Measurements from ENCODE around the gene TSPAN18. TPM values are rescaled to one million over a fixed set of nuclear protein-coding genes. Genes with fewer than 3 reads are reported as not detected.
A peak's percentile ranks its signal among the peaks of the same experiment; 100 is the strongest.

The TSPAN18 gene
- total RNA-seq, 1 donor from 2014 or later, result 46.4 TPM

GRCh38 chr11:44738791-44739190, 12.0 kb downstream of the TSPAN18 start:
- TF ChIP-seq, protein P1, sequence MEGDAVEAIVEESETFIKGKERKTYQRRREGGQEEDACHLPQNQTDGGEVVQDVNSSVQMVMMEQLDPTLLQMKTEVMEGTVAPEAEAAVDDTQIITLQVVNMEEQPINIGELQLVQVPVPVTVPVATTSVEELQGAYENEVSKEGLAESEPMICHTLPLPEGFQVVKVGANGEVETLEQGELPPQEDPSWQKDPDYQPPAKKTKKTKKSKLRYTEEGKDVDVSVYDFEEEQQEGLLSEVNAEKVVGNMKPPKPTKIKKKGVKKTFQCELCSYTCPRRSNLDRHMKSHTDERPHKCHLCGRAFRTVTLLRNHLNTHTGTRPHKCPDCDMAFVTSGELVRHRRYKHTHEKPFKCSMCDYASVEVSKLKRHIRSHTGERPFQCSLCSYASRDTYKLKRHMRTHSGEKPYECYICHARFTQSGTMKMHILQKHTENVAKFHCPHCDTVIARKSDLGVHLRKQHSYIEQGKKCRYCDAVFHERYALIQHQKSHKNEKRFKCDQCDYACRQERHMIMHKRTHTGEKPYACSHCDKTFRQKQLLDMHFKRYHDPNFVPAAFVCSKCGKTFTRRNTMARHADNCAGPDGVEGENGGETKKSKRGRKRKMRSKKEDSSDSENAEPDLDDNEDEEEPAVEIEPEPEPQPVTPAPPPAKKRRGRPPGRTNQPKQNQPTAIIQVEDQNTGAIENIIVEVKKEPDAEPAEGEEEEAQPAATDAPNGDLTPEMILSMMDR (IDR thresholded peaks at IDR 0.05), result no peak
- ATAC-seq (no peak), DNase-seq (no peak)
- H3K27ac ChIP-seq, result no peak overlapping the region
- no peaks in the 10 kb centered on the region for H3K9me3 ChIP-seq
- no peaks in the 10 kb centered on the region for H3K4me1 ChIP-seq
- no peaks in the 10 kb centered on the region for H3K36me3 ChIP-seq
- H3K4me3 ChIP-seq, result no peak overlapping the region
- H3K27me3 ChIP-seq, result no peaks in the 10 kb centered on the region
- intact Hi-C loops (cut with DNase I), result no loop called here

DNA sequence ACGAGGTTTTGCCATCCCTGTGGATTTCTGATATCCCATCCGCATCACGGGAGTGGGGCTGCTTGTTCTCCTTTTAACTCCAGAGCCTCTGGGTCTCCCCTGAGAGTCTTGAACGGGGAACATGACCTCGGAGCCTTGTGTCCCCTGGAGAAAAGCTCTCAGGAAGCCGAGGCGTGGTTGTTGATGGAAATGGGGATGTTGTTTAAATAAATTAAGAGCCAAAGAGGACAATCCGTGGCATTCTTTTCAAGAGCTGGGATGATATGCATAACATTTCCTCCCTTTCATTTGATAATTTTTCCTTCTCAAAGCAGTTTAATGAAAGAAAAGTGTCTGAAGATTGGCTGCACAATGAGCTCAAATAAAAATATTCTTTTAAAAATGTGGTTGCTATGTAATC, 14.2 kb downstream of the TSPAN18 start:
- H3K27ac ChIP-seq, result no peak overlapping the region
- H3K27me3 ChIP-seq, result no peaks in the 10 kb centered on the region
- H3K9me3 ChIP-seq, result no peaks in the 10 kb centered on the region
- TF ChIP-seq, protein P1 (IDR thresholded peaks at IDR 0.05), result no peak
- no peaks in the 10 kb centered on the region for H3K36me3 ChIP-seq
- peaks cover 5% of the 10 kb centered on the region for H3K4me1 ChIP-seq
- intact Hi-C loops (cut with DNase I), result no loop called here
- no peak for DNase-seq
- no peak overlapping the region for H3K4me3 ChIP-seq
- no peak for ATAC-seq

- ATAC-seq, result no peak
- H3K27me3 ChIP-seq, result no peaks in the 10 kb centered on the region
- intact Hi-C loops (cut with DNase I), result no loop called here
Measured at GRCh38 chr11:44741976-44742375, 15.2 kb downstream of the TSPAN18 start.

DNA sequence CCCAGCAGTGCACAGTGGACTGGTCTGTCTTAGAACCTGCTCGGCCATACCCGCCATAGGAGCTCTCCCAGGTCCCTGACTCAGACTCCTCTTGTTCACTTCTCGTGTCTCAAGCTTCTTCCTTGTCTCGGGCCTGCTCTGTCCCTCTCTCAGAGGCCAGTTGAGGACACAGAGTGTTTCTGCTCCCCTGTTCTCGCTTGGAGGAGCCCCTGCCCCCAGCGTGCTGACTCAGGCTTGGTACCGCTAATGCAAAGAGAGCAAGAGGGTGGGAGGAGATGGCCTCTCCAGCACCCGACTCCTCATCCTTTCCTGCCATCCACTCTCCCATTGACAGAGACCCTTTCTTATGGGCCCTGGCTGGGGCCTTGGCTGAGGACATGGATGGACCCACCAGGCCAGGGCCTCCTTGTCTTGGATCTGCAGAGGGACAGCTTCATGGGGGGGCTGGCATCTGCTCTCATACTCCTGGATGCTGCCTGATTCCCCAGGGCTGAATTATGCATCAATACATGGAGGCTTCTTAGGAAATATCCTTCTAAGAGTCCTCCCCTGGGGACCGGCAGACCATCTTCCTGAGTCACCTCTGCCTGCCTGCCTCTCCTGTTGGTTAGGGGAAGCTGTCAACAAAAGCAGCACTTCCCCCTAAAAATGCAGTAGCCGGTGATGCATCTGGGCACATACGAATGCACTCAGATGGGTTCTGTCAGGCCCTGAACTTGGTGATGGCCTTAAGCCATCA, 15.9 kb downstream of the TSPAN18 start:
- ATAC-seq (no peak), DNase-seq (no peak)
- intact Hi-C loops (cut with DNase I), result no loop called here
- Histone ChIP-seq H3K4me1 (peaks cover 5% of the 10 kb centered on the region), H3K9me3 (no peaks in the 10 kb centered on the region), H3K36me3 (no peaks in the 10 kb centered on the region), H3K4me3 (no peak overlapping the region), H3K27me3 (no peaks in the 10 kb centered on the region), H3K27ac (no peak overlapping the region)
- TF ChIP-seq, protein P1 (IDR thresholded peaks at IDR 0.05), result no peak

More at GRCh38 chr11:44741976-44742375, 15.2 kb downstream of the TSPAN18 start:
- peaks cover 5% of the 10 kb centered on the region for H3K4me1 ChIP-seq
- no peak overlapping the region for H3K27ac ChIP-seq
- no peaks in the 10 kb centered on the region for H3K36me3 ChIP-seq
- TF ChIP-seq, protein P1 (IDR thresholded peaks at IDR 0.05), result no peak
- no peak overlapping the region for H3K4me3 ChIP-seq
- no peak for DNase-seq
- H3K9me3 ChIP-seq, result no peaks in the 10 kb centered on the region

DNA sequence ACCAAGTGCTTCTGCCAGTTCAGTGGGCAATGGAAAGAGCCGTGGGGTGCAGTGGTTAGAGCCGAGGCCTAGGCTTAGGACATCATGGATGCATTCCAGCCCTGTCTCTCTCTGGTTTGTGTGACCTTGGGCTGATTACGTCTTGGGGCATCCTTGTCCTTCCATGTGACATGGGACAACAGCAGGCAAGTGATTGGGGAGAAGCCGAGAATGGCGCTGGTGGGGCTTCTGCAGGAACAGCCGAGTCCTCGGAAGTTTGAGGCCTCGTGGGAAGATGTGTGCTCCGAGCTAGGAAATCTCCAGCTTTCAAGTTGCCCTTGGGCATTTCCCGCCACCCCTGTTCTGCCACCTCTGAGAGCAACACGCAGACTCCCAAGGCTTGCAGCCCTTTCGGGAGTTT, 16.6 kb downstream of the TSPAN18 start:
- H3K27ac ChIP-seq, result no peak overlapping the region
- DNase-seq (peak; percentile 43), ATAC-seq (no peak)
- no peaks in the 10 kb centered on the region for H3K36me3 ChIP-seq
- peaks cover 5% of the 10 kb centered on the region for H3K4me1 ChIP-seq
- TF ChIP-seq, protein P1 (IDR thresholded peaks at IDR 0.05), result no peak
- intact Hi-C loops (cut with DNase I), result no loop called here
- H3K4me3 ChIP-seq, result no peak overlapping the region
- H3K27me3 ChIP-seq, result no peaks in the 10 kb centered on the region
- H3K9me3 ChIP-seq, result no peaks in the 10 kb centered on the region
